Measurements from ENCODE around the gene CD80. TPM values are rescaled to one million over a fixed set of nuclear protein-coding genes. Genes with fewer than 3 reads are reported as not detected.

CD80 gene
- total and polyA plus RNA-seq, 10 of the 15 experiments (the other 5 are each of a cell fraction or from before 2014, with no cell fraction given), result 41.4 to 137 (median 58.1) TPM

GRCh38 chr3:119534296-119534695 is 25.1 kb downstream of the CD80 start:
- H3K27me3 ChIP-seq (replicated peaks in 1 of 2; ENCODE audit: control insufficient read depth in 2 of 2, insufficient read depth in 2 of 2, low read length in 1 of 2), result no peaks in the 10 kb centered on the region
- H2AFZ ChIP-seq (ENCODE audit: control insufficient read depth, low read depth, low read length), result no peak overlapping the region
- POLR2A ChIA-PET, result interaction anchor here (0.7 kb wide), 1 partner anchor 29 kb away, joined by 3 read pairs; no protein-coding TSS in a partner anchor
- ATAC-seq (no peak), FAIRE-seq (no peak), DNase-seq (ENCODE audit: low read depth, low spot score) (no peak)
- RAD21 ChIA-PET (ENCODE audit: unreplicated experiment), result no interaction called here
- no peaks in the 10 kb centered on the region for H4K20me1 ChIP-seq (ENCODE audit: control insufficient read depth, insufficient read depth)
- in situ Hi-C loops (cut with MboI) (no loop called here), intact Hi-C loops (cut with micrococcal nuclease; ENCODE audit: unreplicated experiment) (no loop called here)
- TF ChIP-seq EGR1 (IDR thresholded peaks at IDR 0.05; ENCODE audit: borderline replicate concordance in 1 of 2, low read depth in 2 of 2, low read length in 2 of 2) (no peak), POLR2AphosphoS2 (IDR thresholded peaks at IDR 0.05; ENCODE audit: low read depth, low read length) (no peak), IKZF2 (IDR thresholded peaks at IDR 0.05) (no peak)
- H3K79me2 ChIP-seq (ENCODE audit: control insufficient read depth, insufficient read depth, low read length), result peaks cover 19% of the 10 kb centered on the region
- peaks cover 2% of the 10 kb centered on the region; the same call in 1 of the 2 replicates for H3K4me1 ChIP-seq (ENCODE audit: control insufficient read depth, insufficient read depth, low read length)
- H3K9ac ChIP-seq (ENCODE audit: control insufficient read depth, insufficient read depth, low read length), result no peak overlapping the region
- no peak overlapping the region for H3K4me3 ChIP-seq
- CTCF ChIA-PET, result interaction anchor here (1.0 kb wide), 1 partner anchor 8 kb away, joined by 3 read pairs; no protein-coding TSS in a partner anchor
- no peak overlapping the region for H3K27ac ChIP-seq (ENCODE audit: control insufficient read depth, insufficient read depth)
- H3K4me2 ChIP-seq (ENCODE audit: control insufficient read depth, insufficient read depth), result no peak overlapping the region
- no TSS peak for BruUV-seq (replicated peaks)
- H3K36me3 ChIP-seq (ENCODE audit: control insufficient read depth in 2 of 2, insufficient read depth in 2 of 2, low read length in 1 of 2), result peaks cover 5 to 31% of the 10 kb centered on the region in 2 experiments
- WGBS (ENCODE audit: insufficient coverage, insufficient replicate concordance, low lambda C conversion rate, missing lambda C conversion rate), result 100% methylated on average over 1 of the region's 1 CpG
- H3K9me3 ChIP-seq (replicated peaks; ENCODE audit: control insufficient read depth, insufficient read depth, low read length), result no peaks in the 10 kb centered on the region
- SMC1A ChIA-PET (ENCODE audit: uncharacterized antibody, unreplicated experiment), result interaction anchor here (1.1 kb wide), 1 partner anchor 65 kb away, joined by 4 read pairs; no protein-coding TSS in a partner anchor

GRCh38 chr3:119531151-119531550 is 28.3 kb downstream of the CD80 start:
- BruUV-seq (replicated peaks), result no TSS peak
- no peaks in the 10 kb centered on the region for H3K4me1 ChIP-seq (ENCODE audit: control insufficient read depth, insufficient read depth, low read length)
- ATAC-seq (no peak), FAIRE-seq (no peak), DNase-seq (ENCODE audit: low read depth, low spot score) (no peak)
- no peak overlapping the region for H3K9ac ChIP-seq (ENCODE audit: control insufficient read depth, insufficient read depth, low read length)
- H4K20me1 ChIP-seq (ENCODE audit: control insufficient read depth, insufficient read depth), result no peaks in the 10 kb centered on the region
- in situ Hi-C loops (cut with MboI), result no loop called here
- SMC1A ChIA-PET (ENCODE audit: uncharacterized antibody, unreplicated experiment), result interaction anchor here (0.9 to 1.7 kb wide), 4 partner anchors 9 to 166 kb away, joined by 3 to 10 read pairs (median 4); no protein-coding TSS in a partner anchor
- POLR2A ChIA-PET, result no interaction called here
- H3K27me3 ChIP-seq (replicated peaks in 1 of 2; ENCODE audit: control insufficient read depth in 2 of 2, insufficient read depth in 2 of 2, low read length in 1 of 2), result no peaks in the 10 kb centered on the region
- RAD21 ChIA-PET (ENCODE audit: unreplicated experiment), result interaction anchor here (1.6 kb wide), 1 partner anchor 149 kb away, joined by 3 read pairs; no protein-coding TSS in a partner anchor
- no peak overlapping the region for H3K4me2 ChIP-seq (ENCODE audit: control insufficient read depth, insufficient read depth)
- CTCF ChIA-PET, result interaction anchor here (1.1 kb wide), 1 partner anchor 28 kb away, joined by 3 read pairs; the partner anchor contains the start of gene CD80
- WGBS (ENCODE audit: insufficient coverage, insufficient replicate concordance, low lambda C conversion rate, missing lambda C conversion rate), result 95% methylated on average over 4 of the region's 4 CpGs
- H3K9me3 ChIP-seq (replicated peaks; ENCODE audit: control insufficient read depth, insufficient read depth, low read length), result no peaks in the 10 kb centered on the region
- H3K79me2 ChIP-seq (ENCODE audit: control insufficient read depth, insufficient read depth, low read length), result peaks cover 5% of the 10 kb centered on the region
- H3K36me3 ChIP-seq (ENCODE audit: control insufficient read depth in 2 of 2, insufficient read depth in 2 of 2, low read length in 1 of 2), result peaks cover 8 to 43% of the 10 kb centered on the region in 2 experiments
- H3K4me3 ChIP-seq, result no peak overlapping the region
- no peak overlapping the region for H2AFZ ChIP-seq (ENCODE audit: control insufficient read depth, low read depth, low read length)
- H3K27ac ChIP-seq (ENCODE audit: control insufficient read depth, insufficient read depth), result no peak overlapping the region
- intact Hi-C loops (cut with micrococcal nuclease; ENCODE audit: unreplicated experiment), result no loop called here
- TF ChIP-seq ZBED1 (IDR thresholded peaks at IDR 0.05; ENCODE audit: borderline replicate concordance) (no peak), SMAD1 (IDR thresholded peaks at IDR 0.05; ENCODE audit: low read depth, partially characterized antibody) (no peak), CTCF (IDR thresholded peaks at IDR 0.05 in 2 of 3, conservative IDR thresholded peaks at IDR 0.05 in 1 of 3; ENCODE audit: control insufficient read depth in 2 of 3, extremely low read depth in 1 of 3, insufficient read depth in 1 of 3, low read depth in 3 of 3, low read length in 3 of 3) (no peak), RB1 (IDR thresholded peaks at IDR 0.05; ENCODE audit: borderline replicate concordance) (no peak), RFX5 (IDR thresholded peaks at IDR 0.05; ENCODE audit: low read depth, low read length) (no peak), PBX3 (IDR thresholded peaks at IDR 0.05; ENCODE audit: insufficient replicate concordance, low read depth, low read length) (no peak), RBBP5 (conservative IDR thresholded peaks at IDR 0.05) (no peak)
